Measurements from ENCODE around the gene BORCS5. TPM values are rescaled to one million over a fixed set of nuclear protein-coding genes. Genes with fewer than 3 reads are reported as not detected.

The BORCS5 gene
- polyA plus RNA-seq, 2 of the 4 experiments (the other 2 are of a cell fraction) = 5.1 to 10.2 TPM

GRCh38 chr12:12338527-12339168 is 18.2 kb upstream of the BORCS5 start (continued):
- TF ChIP-seq HMGXB4 (CRISPR knock-in tag; IDR thresholded peaks at IDR 0.05; ENCODE audit: borderline replicate concordance) = no peak
- TF ChIP-seq JUNB (IDR thresholded peaks at IDR 0.05) = no peak
- TF ChIP-seq EP300 (IDR thresholded peaks at IDR 0.05) = no peak
- no peak for TF ChIP-seq NPAS2 (CRISPR knock-in tag; IDR thresholded peaks at IDR 0.05; ENCODE audit: borderline replicate concordance)

DNA sequence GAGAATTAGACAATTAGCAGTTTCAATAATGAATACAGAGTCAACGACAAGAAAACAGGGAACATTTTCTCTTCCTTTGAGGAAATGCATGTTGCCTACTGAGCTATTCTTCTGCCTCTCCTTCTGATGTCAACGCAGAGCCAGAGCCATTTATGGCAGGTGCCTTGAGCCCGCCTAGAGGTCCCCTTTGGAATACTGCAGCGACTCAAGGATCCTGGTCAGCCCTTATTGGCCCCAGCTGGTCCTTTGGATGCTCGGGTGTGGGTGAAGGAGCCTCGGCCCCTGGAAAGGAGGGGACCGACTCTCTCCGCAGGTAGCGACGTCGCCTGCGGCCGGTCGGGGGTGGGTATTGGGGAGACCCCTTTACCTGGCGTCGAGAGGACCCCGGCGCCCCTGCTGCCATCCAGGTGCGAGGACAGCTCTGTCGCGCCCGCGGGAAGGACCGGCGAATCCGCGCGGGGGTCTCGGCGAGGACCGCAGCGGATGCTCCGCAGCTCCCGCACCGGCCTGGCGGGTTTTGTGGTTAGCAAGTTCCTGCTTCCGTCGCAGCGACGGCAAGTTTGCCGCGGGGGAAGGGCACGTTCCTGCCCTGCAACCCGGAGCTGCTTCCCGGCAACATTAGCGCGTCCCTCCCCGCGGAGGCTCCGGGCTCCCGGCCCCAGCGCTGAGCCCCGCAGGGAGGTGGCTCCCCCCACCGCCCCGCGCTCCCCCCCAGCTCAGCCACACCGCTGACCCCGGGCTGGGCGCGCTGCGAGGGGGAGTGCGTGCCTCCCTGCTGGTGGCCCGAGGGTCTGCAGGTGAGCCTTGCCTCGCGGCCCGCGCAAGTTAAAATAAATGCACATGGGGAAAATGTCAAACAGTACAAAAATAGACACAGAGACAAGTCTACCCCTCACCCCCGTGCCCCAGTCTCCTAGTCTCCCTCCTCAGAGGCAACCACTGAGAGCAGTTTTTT is 6.9 kb upstream of the BORCS5 start, which contains the start of gene MANSC1:
Gene MANSC1, minus strand, starts transcription at position 532 of the 955 bp plus-strand sequence. CDS start 6,928 bp downstream, outside the sequence.
- FAIRE-seq = no peak
- peak within 1 kb of the TSS; percentile 82 to 95 for H3K27ac ChIP-seq

GRCh38 chr12:12350868-12351463 is 5.9 kb upstream of the BORCS5 start:
- FAIRE-seq (peak; percentile 13), DNase-seq (ENCODE audit: low read depth in 1 of 2, low spot score in 1 of 2) (peak in 1 of 2 experiments; percentile 66), ATAC-seq (peak in 1 of 2 experiments; percentile 5; a peak in 3 of 6 replicates)
- Histone ChIP-seq H3K9me3 (no peaks in the 10 kb centered on the region), H3K27ac (peak overlapping the region; percentile 82 to 95; a peak in 4 of 6 replicates), H3K4me3 (peak overlapping the region; percentile 70), H3K4me2 (peak overlapping the region; percentile 95), H3K4me1 (peaks cover 19% of the 10 kb centered on the region)
- no peak for TF ChIP-seq ZC3H11A (IDR thresholded peaks at IDR 0.05)
- no peak for TF ChIP-seq TP53 (CRISPR knock-in tag; IDR thresholded peaks at IDR 0.05)
- TF ChIP-seq EHF (CRISPR knock-in tag; IDR thresholded peaks at IDR 0.05) = 0 out of 2 replicates have a peak, but pooled peaks have one; percentile 24
- TF ChIP-seq, protein P1, sequence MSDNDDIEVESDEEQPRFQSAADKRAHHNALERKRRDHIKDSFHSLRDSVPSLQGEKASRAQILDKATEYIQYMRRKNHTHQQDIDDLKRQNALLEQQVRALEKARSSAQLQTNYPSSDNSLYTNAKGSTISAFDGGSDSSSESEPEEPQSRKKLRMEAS (IDR thresholded peaks at IDR 0.05) = no peak
- TF ChIP-seq, protein P2, sequence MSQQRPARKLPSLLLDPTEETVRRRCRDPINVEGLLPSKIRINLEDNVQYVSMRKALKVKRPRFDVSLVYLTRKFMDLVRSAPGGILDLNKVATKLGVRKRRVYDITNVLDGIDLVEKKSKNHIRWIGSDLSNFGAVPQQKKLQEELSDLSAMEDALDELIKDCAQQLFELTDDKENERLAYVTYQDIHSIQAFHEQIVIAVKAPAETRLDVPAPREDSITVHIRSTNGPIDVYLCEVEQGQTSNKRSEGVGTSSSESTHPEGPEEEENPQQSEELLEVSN (IDR thresholded peaks at IDR 0.05; ENCODE audit: borderline replicate concordance, low read depth) = no peak
- TF ChIP-seq HOXB13 (CRISPR knock-in tag; IDR thresholded peaks at IDR 0.05; ENCODE audit: low read depth) = no peak
- no peak for TF ChIP-seq REST (IDR thresholded peaks at IDR 0.05)
- ChIA-PET POLR2A (interaction anchor here (0.7 to 0.9 kb wide), 2 partner anchors 212 to 701 kb away, joined by 3 to 4 read pairs; partner anchors contain the start of genes DUSP16 and ETV6), CTCF (interaction anchor here (0.8 to 1.8 kb wide), 6 partner anchors 9 to 85 kb away, joined by 3 to 4 read pairs (median 4); partner anchors contain the start of gene LRP6)
- WGBS (ENCODE audit: missing lambda C conversion rate) = 45% methylated on average over 3 of the region's 3 CpGs

More for the DNA sequence above, 6.9 kb upstream of the BORCS5 start, which contains the start of gene MANSC1:
- CTCF ChIA-PET = interaction anchor here (0.6 to 1.5 kb wide), 11 partner anchors 9 to 387 kb away, joined by 3 to 14 read pairs (median 4); no protein-coding TSS in a partner anchor
- H3K4me3 ChIP-seq = peak within 1 kb of the TSS; percentile 70
- peaks cover 19% of the 10 kb centered on the region for H3K4me1 ChIP-seq
- peak; percentile 93 to 96 for ATAC-seq
- peak; percentile 58 for DNase-seq (ENCODE audit: low read depth in 1 of 2, low spot score in 1 of 2)
- POLR2A ChIA-PET = interaction anchor here (0.9 to 1.2 kb wide), 2 partner anchors 13 to 265 kb away, joined by 3 read pairs; no protein-coding TSS in a partner anchor
- no peak for TF ChIP-seq ZFP36 (IDR thresholded peaks at IDR 0.05; ENCODE audit: borderline replicate concordance, partially characterized antibody)
- TF ChIP-seq RNF2 (IDR thresholded peaks at IDR 0.05; ENCODE audit: borderline replicate concordance, low read depth) = no peak
- TF ChIP-seq, protein P3, sequence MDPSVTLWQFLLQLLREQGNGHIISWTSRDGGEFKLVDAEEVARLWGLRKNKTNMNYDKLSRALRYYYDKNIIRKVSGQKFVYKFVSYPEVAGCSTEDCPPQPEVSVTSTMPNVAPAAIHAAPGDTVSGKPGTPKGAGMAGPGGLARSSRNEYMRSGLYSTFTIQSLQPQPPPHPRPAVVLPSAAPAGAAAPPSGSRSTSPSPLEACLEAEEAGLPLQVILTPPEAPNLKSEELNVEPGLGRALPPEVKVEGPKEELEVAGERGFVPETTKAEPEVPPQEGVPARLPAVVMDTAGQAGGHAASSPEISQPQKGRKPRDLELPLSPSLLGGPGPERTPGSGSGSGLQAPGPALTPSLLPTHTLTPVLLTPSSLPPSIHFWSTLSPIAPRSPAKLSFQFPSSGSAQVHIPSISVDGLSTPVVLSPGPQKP (IDR thresholded peaks at IDR 0.05; ENCODE audit: low read depth, low read length) = no peak
- TF ChIP-seq JUN (IDR thresholded peaks at IDR 0.05) = 0 out of 5 replicates have a peak, but pooled peaks of 1 of the 2 experiments have one; percentile 43
- TF ChIP-seq EHF (CRISPR knock-in tag; IDR thresholded peaks at IDR 0.05) = 0 out of 2 replicates have a peak, but pooled peaks have one; percentile 41
- TF ChIP-seq POLR2A (IDR thresholded peaks at IDR 0.05; ENCODE audit: low read length) = peak; percentile 37
- TF ChIP-seq PHF8 (IDR thresholded peaks at IDR 0.05; ENCODE audit: borderline replicate concordance, low read depth) = peak; percentile 21; the same call in 1 of the 2 replicates
- TF ChIP-seq, protein P2 (IDR thresholded peaks at IDR 0.05; ENCODE audit: borderline replicate concordance, low read depth) = peak; percentile 90
- TF ChIP-seq, protein P1 (IDR thresholded peaks at IDR 0.05) = peak; percentile 84; the same call in 1 of the 2 replicates
- 0 out of 5 replicates have a peak, but pooled peaks of 1 of the 2 experiments have one; percentile 7 for TF ChIP-seq RAD21 (conservative IDR thresholded peaks at IDR 0.05 in 1 of 2, IDR thresholded peaks at IDR 0.05 in 1 of 2)
- 3% methylated on average over 31 of the region's 68 CpGs for WGBS (ENCODE audit: missing lambda C conversion rate)
- no peaks in the 10 kb centered on the region for H3K9me3 ChIP-seq
- H3K4me2 ChIP-seq = peak within 1 kb of the TSS; percentile 95
